ENCODE measurements around the gene NDUFA11. TPM values are rescaled to one million over a fixed set of nuclear protein-coding genes. Genes with fewer than 3 reads are reported as not detected.

The NDUFA11 gene
- total RNA-seq, 1 experiment from 2014 or later: 143 TPM

DNA sequence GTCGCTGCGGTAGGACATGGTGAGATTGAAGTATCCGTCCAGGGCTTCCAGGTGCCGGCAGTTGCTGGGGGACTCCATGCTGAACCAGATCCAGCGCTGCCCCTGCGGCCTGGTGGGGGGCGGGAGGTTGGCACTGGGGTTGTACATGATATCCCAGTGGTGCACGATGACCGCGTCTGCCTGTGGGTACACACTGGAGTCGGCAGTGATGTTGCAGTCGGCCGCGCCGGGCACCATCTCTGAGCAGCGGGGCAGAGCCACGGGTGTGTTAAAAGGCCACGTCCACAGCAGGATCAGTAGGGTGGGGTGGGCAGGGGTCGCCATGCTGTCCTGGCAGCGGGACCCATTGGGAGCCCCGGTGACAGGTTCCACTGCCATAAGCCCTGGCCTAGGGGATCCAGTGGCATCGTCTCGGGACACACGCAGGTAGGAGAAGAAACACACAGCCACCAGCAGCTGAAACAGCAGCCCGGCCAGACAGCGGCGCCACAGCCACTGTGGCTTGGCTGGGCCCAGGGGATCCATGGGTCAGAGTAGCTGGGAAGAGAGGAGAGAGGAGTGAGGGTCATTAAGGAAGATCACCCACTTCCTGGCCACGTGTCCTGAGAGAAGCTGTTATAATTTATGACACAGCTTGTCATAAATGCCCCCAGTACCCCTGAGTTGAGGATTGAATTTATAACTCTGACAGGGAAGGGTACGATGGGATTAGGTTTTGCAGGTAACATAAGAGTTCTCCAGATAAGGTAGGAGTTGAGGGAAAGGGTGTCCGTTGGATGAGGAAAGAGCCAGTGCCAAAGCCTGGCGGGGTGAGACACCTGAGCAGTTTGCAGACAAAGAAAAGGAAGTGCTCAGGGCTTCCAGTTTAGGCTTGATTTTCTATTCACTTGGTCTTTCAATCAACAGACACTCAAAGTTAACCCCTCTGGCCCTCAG, 36.1 kb downstream of the NDUFA11 start:
- Mint-ChIP-seq H3K27me3 (ENCODE audit: unreplicated experiment) (peaks cover 7% of the 10 kb centered on the region), H3K4me1 (ENCODE audit: low read depth, unreplicated experiment) (no peaks in the 10 kb centered on the region), H3K36me3 (ENCODE audit: insufficient read depth, unreplicated experiment) (peaks cover 4% of the 10 kb centered on the region), H3K9me3 (ENCODE audit: low read depth, unreplicated experiment) (no peaks in the 10 kb centered on the region), H3K4me3 (ENCODE audit: low read depth, unreplicated experiment) (no peak overlapping the region), H3K27ac (ENCODE audit: unreplicated experiment) (no peak overlapping the region)
- intact Hi-C loops (cut with micrococcal nuclease; ENCODE audit: unreplicated experiment): no loop called here
- TF ChIP-seq, protein P1, sequence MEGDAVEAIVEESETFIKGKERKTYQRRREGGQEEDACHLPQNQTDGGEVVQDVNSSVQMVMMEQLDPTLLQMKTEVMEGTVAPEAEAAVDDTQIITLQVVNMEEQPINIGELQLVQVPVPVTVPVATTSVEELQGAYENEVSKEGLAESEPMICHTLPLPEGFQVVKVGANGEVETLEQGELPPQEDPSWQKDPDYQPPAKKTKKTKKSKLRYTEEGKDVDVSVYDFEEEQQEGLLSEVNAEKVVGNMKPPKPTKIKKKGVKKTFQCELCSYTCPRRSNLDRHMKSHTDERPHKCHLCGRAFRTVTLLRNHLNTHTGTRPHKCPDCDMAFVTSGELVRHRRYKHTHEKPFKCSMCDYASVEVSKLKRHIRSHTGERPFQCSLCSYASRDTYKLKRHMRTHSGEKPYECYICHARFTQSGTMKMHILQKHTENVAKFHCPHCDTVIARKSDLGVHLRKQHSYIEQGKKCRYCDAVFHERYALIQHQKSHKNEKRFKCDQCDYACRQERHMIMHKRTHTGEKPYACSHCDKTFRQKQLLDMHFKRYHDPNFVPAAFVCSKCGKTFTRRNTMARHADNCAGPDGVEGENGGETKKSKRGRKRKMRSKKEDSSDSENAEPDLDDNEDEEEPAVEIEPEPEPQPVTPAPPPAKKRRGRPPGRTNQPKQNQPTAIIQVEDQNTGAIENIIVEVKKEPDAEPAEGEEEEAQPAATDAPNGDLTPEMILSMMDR (IDR thresholded peaks at IDR 0.05; ENCODE audit: unreplicated experiment): no peak
- CTCF ChIA-PET: no interaction called here
- DNase-seq: no peak
- no TSS peak for BruUV-seq (replicated peaks)

- peaks cover 4% of the 10 kb centered on the region for H3K36me3 Mint-ChIP-seq (ENCODE audit: insufficient read depth, unreplicated experiment)
- CTCF ChIA-PET: no interaction called here
- TF ChIP-seq, protein P1 (IDR thresholded peaks at IDR 0.05; ENCODE audit: unreplicated experiment): no peak
- no peaks in the 10 kb centered on the region for H3K4me1 Mint-ChIP-seq (ENCODE audit: low read depth, unreplicated experiment)
- intact Hi-C loops (cut with micrococcal nuclease; ENCODE audit: unreplicated experiment): no loop called here
- no peak overlapping the region for H3K27ac Mint-ChIP-seq (ENCODE audit: unreplicated experiment)
- no peak for DNase-seq
- H3K27me3 Mint-ChIP-seq (ENCODE audit: unreplicated experiment): peaks cover 7% of the 10 kb centered on the region
- H3K9me3 Mint-ChIP-seq (ENCODE audit: low read depth, unreplicated experiment): no peaks in the 10 kb centered on the region
- no peak overlapping the region for H3K4me3 Mint-ChIP-seq (ENCODE audit: low read depth, unreplicated experiment)
- BruUV-seq (replicated peaks): no TSS peak
These were observed 37.8 kb downstream of the NDUFA11 start for GRCh38 chr19:5865772-5866171.

DNA sequence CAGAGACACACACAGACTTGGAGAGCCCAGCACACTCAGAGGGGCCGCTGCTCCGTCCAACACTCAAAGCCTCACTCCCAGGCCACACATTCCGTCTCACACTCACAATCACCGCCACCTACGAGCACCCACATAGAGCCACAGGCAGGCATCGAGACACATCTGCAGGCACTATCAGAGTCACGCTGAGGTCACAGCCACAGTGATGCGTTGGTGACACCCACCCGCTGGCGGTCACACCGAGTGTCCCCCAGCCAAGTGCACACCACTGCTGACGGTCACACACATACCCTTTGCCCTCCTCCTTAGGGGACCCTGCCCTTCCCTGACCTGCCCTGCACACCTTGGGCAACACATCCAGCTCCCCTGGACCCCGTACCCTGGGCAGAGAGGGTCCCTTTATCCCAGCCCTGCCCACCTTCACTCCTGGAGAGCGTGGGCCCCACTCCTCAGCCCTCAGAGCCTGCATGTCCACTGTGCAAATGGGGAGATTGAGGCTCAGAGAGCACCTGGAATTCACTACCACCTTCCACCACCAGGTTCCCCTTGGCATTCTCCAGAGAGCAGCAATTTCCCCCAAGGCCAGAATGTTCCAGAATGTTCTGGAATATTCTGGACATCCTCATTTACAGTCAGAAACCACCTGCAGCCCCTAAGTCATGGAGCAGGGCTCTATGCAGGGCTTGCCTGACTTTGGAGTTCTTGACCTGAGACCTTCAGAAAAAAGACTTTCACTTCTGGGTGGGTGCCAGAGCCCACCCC, 38.7 kb downstream of the NDUFA11 start:
- Mint-ChIP-seq H3K36me3 (ENCODE audit: insufficient read depth, unreplicated experiment) (peaks cover 4% of the 10 kb centered on the region), H3K27ac (ENCODE audit: unreplicated experiment) (no peak overlapping the region), H3K4me1 (ENCODE audit: low read depth, unreplicated experiment) (no peaks in the 10 kb centered on the region), H3K27me3 (ENCODE audit: unreplicated experiment) (peaks cover 7% of the 10 kb centered on the region), H3K4me3 (ENCODE audit: low read depth, unreplicated experiment) (no peak overlapping the region), H3K9me3 (ENCODE audit: low read depth, unreplicated experiment) (no peaks in the 10 kb centered on the region)
- CTCF ChIA-PET: no interaction called here
- BruUV-seq (replicated peaks): no TSS peak
- TF ChIP-seq, protein P1 (IDR thresholded peaks at IDR 0.05; ENCODE audit: unreplicated experiment): no peak
- intact Hi-C loops (cut with micrococcal nuclease; ENCODE audit: unreplicated experiment): no loop called here
- DNase-seq: no peak

DNA sequence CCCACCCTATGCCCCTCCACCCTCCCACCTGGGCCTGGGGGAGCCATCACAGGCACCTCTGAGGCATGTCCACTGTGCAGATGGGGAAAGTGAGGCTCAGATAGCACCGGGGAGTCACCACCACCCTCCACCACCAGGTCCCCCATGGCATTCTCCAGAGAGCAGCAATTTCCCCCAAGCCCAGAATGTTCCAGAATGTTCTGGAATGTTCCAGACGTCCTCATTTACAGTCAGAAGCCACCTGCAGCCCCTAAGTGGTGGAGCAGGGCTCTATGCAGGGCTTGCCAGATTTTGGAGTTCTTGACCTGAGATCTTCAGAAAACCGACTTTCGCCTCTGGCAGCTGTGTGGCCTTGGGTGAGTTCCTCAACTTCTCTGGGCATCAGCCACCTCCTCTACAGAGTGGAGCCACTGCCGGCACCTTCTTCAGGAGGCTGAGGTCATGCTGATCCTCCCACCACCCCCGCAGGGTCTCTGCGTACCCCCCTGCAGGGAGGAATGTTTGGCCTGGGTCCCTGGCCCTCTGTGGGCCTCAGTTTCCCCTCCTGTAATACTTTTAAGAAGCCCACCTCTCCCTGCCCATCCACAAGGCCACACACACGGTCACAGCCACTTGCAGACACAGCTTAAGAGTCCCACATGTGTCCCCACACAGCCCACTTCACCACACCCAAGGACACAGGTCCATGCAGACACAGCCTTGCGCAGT, 39.4 kb downstream of the NDUFA11 start:
- no TSS peak for BruUV-seq (replicated peaks)
- TF ChIP-seq, protein P1 (IDR thresholded peaks at IDR 0.05; ENCODE audit: unreplicated experiment): no peak
- Mint-ChIP-seq H3K36me3 (ENCODE audit: insufficient read depth, unreplicated experiment) (peaks cover 4% of the 10 kb centered on the region), H3K27me3 (ENCODE audit: unreplicated experiment) (peaks cover 7% of the 10 kb centered on the region), H3K27ac (ENCODE audit: unreplicated experiment) (no peak overlapping the region), H3K4me1 (ENCODE audit: low read depth, unreplicated experiment) (no peaks in the 10 kb centered on the region), H3K4me3 (ENCODE audit: low read depth, unreplicated experiment) (no peak overlapping the region), H3K9me3 (ENCODE audit: low read depth, unreplicated experiment) (no peaks in the 10 kb centered on the region)
- no peak for DNase-seq
- CTCF ChIA-PET: no interaction called here
- intact Hi-C loops (cut with micrococcal nuclease; ENCODE audit: unreplicated experiment): no loop called here

All from Calu3 (cell line).